ENCODE measurements around the gene CAST.
A peak's percentile ranks its signal among the peaks of the same experiment; 100 is the strongest.

CAST gene

DNA sequence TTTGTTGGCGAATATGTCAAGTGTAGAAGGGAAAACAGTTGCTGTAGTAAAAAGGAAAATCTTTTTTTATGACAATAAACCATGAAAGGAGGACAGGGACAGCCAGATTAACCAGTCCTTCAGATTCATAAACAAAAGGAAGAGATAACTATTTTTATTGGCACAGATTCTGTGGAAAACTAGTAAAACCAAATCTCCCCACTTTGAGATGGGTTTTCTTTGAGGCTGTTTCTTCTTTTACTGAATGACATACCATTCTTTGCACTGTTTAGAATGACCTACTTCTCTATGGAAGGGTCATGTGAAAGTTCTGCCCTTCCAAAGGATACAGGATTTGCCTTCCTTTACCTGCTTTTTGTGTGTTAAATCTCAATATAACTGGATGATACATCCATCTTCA, 13.7 kb downstream of the CAST start:
- no peak for DNase-seq

DNA sequence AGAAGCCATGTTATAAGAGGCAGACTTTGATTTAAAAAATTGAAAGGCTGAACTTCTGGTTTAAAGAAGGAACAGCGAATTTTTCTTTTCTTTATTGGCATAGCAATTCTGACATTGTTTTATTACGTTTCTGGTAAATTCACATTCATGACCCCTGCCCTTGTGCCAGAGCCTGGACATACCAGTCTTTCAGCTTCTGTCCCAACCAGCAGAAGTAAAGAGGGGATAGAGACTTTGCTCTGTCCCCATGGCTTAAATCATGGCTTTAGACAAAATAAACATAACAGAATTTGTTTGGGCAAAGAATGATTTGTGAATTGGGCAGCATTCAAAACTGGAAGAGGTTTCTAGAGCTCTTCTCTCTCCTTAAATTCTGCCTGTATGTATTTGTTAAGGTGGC, 15.3 kb downstream of the CAST start:
- no peak for DNase-seq

DNA sequence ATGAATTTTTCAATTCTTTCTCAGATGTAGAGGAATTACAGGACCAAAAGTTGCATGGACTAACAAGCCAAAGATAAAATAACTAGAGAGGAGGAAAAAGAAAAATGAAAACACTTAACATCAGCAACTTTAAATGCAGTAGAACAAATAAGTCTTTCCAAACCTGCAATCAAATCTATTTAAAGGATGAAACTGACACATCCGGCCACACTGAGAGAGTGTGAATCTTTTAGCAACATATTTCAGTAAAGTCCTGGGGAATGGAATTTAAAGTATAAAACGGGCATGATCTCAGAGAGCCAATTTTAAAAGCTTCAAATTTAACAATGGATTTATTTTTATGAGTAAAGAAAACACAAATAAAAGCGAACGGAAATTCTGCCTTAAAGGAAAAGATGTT, 17.1 kb downstream of the CAST start:
- DNase-seq, result no peak

DNA sequence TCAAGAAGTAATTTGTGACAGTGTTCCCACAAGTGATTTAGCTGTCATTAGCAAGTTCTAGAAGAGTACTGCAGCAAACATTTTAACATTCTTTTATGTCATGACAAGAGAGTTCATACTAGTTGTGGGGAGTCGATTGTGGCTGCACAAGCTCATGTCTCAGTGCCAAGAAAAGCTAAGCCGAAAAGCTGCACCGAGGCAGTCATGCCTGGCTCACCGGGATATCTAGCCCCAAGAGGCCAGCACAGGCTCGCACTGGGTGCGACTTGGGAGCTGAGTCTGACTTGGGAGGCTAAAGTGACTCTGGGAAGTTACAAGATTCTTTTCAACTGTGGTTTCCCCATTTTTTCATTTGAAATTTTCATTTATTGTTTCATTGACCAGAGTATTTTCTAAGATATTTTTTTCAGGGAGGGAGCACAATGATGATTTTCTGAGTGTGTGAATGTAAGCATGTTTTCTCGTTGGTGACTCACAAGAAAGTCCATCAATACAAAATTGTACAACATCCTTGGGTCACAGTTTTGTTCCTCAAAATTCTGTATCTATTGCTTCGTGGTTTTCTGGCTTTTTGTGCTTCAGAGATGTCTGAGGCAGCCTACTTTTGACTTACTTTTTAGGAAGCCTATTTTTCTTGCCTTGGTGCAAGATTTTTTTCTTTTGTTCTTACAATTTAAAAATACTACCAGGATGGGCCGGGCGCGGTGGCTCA, 18.7 kb downstream of the CAST start:
- peak; percentile 78 for DNase-seq

DNA sequence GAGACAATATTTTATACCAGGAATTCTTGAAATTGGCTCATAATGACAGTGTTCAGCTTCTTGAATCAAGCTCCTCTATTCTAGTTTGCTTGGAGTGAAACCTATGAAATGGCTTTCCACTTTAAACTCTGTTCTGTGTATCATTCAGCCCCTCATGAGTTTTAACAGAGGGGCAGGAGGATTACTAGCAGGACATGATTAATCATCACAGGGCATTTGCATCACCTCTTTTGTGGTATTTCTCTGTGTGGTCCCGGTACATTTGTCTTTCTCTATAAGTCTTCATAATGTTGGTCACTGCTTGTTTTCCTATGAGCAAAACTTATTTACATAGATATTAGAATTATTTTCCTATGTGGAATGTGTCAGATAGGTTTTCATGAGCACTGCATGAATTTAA, 21.2 kb downstream of the CAST start:
- DNase-seq, result no peak

DNA sequence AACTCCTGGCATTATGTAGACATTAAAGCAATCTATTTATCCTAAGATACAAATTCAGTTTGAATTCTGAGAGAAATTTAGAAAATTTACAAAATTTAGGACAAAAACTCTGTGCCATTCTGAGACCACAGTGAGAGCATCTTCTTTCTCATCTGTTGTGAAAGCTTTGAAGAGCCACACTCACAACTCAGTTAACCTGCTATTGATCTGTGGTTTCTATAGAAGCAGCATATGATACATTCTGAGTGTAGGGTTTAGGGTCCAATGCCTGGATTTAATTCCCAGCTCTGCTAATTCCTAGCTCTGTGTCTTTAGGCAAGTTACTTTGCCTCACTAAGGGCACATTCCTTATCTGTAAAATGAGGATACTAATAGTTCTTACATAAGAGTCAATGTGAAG, 21.6 kb downstream of the CAST start:
- no peak for DNase-seq

DNA sequence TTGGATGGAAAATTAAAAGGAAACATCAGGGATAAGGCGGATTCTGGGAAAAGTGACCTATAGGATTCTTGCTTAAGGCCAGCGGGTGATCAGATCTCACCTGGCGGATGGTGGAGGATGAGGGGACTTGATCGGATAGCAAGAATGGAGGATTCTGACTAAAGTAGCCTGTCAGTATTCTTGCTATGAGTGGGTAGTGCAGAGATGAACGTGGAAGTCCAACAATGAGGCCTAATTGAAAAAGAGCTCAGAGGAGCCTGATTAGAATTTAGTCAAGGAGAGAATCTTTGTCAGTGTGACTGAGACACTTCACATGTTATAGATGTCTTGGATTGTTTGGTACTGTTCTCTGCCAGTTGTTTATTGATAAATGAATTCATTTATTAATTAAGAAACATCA, 24.9 kb downstream of the CAST start:
- no peak for DNase-seq

DNA sequence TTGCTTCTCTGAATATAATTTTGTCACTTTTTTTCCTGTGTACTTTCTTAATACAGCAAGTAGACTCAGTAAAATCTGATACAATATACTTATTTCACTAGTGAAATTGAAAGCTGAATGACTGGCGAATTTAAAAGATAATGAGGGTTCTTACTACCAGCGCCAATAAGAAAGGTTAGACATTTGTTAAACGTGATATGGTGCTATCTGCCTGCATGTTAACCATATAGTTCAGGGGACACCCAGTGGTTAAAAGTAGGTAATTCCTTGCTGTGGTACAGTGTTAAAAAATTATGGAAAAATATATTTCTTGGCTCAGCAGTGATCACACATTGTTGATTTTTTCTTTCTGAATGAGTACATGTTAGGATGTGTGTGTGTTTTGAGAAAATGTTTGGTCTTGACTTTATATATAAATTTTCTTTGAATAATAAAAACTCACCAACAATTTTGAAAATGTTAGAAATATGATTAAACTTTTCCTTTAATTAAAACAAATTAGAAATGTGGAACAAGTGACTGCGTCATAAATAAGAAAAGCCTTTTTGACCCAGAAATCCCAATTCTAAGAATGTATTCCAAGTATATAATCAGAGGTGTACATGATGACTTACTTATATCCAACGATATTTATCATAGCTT, 25.8 kb downstream of the CAST start:
- peak; percentile 43 for DNase-seq

DNA sequence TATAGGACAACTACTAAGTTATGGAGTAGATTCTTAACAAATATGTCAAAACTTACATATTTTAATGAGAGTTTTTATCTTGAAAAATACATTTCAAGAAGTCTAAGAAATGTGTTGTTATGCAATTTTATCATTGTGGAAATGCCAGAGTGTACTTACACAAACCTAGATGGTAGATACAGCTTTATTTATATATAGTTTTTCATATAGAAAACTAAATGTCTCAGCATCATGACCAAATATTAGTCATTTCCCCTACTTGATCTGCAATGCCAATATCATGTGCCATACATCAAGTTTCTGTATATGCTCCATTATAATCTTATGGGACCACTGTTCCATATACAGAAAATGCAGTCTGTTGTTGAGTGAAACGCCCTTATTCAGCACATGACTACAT, 28.7 kb downstream of the CAST start:
- DNase-seq, result no peak

DNA sequence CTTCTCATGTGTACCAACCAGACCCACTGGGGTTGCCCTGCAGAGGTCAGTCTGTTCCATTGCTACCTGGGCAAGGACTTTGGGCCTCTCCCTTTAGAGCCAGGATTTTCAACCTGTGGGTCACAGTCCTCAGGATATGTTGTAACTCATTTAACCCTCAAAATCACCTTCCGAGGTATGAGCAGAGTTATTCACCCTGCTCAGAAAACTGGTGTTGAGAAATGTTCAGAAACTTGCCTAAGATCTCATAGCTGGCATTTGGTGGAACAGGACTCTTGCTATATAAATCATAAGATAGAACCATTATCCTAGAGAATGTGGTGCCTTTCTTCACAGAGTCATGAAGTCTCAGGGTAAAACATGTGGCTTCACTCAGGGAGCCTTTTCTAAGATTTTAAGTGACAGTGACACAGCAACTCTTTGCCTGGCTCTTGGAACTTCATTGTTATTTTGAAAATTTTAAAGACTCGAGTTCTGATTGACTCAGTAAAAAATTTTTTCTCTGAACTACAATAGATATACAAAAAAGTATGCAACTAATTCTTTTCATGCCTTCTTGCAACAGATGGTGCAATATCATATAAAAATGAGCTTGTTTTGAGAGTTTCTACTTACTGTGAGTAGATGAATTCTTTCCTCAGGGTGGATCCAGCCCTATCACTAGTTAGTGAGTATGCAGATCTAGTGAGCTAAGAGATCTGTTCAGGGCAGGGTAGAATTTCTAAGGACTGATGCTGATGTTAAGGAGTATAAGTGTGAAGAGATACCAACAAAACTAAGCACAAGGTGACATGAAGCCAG, 29.5 kb downstream of the CAST start:
- no peak for DNase-seq

DNA sequence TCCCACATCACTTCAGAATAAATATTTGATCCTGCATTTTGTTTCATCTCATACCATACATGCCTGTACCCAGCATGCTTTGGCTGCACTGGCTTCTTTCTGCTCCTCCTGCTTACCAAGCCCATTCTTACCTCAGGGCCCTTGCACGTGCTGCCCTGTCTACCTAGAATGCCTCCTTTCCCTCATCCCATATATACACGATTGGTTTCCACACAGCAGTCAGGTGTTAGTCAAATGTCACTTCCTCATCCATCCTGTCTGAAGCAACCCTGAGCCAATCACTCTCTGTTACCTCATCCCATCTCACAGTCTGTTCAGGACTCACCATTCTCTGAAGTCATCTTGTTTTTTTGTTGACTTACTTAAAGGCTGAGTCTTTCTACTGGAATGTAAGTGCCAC, 30.3 kb downstream of the CAST start:
- peak; percentile 7 for DNase-seq

DNA sequence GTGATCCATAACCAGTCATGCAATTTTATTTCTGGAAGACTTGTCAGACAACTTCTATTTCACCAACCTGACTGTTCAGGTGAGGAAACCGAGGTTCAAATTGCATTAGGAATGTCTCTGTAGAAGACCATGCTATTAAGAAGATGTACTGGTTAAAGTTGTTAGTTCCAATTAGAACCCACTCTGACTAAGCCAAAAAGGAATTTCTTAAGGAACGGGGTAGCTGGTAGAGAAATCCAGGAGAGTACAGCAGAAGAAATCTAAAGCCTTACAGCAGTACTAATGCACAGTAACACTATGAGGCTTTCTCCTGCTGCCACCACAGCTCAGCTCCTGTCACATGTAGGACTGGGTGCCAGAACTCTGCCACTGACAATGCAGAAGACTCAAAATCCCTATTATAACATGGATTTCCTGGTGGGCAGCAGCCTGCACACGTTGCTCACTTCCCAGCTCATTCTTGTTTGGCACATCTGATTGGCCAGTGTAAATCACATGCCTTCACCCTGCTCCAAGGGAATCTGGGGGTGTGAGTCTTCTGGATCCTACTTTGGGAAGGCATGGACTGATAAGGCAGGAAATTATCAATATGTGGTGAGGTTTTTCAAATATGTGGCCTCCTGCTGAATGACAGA, 37.1 kb downstream of the CAST start:
- no peak for DNase-seq

DNA sequence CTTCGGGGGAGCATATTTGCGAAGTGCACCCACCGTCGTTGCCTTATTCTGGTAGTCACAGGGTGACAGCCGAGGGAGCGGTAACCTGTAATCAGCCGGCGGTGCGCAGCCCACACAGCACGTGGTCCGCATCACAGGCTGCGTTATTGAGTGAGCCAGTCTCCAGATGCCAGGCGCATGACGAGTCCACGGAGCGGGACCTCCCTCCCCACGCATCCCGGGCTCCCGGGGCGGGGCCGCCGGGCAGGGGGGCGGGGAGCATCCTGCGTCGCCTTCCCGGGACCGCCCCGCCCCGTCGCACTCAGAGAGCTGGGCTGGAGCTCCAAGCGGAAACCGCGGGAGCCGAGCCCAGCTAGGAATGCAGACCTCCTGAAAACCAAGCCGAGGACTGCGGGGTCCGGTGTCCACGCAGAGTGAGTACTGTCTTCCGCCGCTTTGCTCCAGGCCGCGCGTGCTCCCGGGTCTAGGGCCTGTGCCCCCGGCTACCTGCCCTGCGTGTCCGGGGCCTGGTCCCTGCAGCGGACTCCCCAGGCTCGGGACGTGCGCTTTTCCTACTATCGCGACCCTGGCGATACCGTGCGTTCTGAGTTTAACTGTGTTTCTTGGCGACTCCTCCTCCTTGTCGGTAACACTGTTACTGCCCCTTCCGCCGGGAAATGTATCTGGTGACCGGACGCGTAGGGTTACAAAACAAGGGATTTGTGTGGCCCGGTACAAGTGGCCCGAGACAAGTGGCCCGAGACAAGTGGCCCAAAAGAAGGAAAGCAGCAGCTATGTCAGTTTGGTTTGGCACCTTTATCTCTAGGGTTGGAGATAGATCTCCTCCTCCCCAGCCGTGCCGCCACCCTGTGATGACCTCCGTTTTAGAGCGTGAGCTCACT, 40.6 kb downstream of the CAST start:
- peak; percentile 70 for DNase-seq

DNA sequence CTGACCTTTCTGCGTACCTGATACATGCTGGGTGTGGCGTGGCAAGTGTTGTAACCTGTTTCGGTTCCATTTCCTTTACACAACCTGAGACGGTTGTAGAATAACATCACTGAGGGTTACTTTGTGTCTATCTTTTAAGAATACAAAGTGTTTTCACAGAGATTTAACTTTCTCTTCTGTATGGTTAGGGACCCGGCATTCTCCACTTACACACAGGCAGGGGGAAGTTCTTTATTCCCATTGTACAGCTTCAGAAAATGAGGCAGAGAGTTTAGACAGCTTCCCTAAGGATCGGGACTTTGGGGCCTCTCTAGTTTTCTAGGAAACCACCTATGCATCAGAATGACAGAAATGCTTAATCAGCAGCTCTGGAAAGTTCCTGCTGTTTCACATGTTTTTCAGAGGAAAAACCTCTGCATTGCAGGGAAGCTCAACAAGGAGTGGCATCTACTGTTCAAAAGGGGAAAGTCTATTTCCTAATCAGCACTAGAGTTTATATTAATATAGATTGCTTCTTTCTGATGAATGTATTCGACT, 41.3 kb downstream of the CAST start:
- DNase-seq, result no peak

DNA sequence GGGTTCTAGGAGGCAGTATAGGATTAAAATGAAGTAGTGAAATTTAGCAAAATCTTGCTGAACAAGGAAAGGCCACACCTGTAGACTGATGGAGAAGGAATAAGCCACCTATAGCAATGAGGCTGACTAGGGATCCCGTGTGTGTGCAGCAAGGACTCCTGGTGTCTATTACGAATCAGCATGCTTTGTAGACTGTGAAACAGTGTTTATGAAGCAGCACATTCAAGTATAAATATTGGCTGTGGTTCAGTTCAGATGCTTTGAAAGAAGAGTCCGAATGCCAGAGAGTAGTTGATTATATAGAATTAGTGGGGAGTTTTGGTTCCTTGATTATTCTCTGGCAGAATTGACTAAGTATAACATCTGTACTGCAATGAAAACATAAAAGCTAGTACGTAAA, 41.8 kb downstream of the CAST start:
- no peak for DNase-seq

DNA sequence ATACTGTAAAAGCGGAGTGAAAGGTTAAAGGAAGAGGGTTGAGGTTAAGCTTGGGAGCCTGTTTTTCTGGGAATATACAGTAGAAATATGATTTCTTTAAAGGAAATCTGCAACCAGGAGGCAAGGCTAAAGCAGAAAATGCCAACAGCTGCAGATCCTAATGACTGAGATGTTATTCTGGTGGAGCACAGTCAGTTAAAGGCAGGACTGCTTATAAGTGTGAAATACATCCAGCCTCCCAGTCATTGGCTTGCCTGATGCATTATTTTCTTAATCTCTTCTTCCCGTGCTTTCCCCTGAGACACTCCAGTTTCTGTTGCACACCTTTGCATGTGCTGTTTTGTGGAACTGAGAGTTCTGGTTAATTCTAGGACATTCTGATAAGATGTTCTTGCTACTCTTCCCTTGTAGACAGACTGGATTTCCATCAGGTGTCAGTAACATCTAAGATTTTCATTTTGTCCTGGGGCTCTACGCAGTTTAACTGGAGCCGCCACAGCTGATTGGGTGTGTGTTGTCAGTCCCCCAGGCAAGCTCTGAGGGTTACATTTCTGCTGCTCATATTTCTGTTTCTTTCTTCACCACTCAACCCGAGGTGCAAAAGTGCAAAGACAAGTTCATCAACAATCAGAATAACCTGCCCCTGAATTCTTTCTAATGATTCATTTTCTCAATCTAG, 44.4 kb downstream of the CAST start:
- DNase-seq, result no peak

DNA sequence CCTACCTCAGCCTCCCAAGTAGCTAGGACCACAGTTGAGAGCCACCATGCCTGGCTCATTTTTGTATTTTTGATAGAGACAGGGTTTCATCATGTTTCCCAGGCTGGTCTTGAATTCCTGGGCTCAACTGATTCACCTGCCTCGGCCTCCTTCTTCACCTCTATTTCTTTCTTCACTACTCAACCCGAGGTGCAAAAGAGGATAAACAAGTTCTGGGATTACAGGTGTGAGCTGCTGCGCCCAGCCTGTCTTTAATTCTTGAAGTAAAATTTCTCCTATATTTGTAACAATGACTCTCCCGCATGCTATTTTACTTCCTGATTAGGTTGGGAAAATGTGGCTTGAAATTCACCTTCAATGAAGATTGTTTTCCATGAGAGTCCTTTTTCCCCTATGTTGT, 46.4 kb downstream of the CAST start:
- no peak for DNase-seq

DNA sequence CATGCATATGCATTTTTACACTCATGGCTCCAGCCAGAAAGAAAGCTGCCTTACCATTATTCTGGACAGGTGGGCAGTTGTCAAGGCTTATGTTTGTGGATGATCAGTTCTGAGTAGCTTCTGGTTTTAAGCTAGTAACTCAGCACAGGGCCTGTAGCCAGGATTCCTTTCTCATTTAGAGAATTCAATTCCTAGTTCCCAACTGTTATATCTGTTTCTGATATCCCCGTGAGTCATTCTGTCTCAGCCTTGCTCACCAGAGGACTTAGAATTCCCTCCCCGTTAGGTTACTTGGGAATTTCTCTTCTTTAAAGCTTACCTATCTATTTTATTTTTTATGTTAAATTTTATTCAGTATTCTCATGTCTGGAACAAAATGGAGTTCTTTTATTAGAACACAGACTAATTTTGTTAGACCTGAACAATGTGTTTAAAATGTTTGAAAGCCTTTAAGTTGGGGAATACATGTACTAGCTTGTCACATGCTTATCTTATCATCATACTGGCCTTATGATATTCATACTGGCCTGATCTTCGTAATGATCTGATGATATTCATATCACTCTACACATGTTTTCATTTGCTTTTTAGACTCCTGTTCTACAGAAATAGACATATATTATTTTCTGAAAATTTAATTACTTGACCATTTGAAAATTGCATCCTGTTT, 47.1 kb downstream of the CAST start:
- DNase-seq, result no peak

DNA sequence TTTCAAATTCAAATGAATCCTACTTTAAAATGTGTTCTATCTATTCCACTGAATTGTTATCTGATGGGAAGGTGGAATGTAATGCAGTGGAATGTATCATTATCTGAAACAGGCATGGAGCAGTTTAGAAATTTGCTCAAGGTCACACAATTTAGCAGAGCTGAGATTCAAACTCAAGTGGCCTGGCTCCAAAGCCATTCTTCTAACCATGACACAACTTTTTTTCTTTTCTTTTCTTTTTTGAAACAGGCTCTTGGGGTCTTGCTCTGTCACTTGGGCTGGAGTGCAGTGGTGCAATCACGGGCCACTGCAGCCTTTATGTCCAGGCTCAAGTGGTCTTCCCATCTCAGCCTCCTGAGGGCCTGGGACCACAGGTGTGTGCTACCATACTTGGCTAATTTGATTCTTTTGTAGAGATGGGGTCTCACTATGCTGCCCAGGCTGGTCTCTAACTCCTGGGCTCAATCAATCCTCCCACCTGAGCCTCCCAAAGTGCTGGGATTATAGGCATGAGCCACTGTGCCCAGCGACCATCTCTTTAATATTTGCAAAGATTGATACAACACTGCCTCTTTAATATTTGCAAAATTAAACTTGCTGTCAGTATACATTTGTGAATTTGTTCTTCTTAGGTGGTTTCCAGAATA, 50.0 kb downstream of the CAST start:
- no peak for DNase-seq

DNA sequence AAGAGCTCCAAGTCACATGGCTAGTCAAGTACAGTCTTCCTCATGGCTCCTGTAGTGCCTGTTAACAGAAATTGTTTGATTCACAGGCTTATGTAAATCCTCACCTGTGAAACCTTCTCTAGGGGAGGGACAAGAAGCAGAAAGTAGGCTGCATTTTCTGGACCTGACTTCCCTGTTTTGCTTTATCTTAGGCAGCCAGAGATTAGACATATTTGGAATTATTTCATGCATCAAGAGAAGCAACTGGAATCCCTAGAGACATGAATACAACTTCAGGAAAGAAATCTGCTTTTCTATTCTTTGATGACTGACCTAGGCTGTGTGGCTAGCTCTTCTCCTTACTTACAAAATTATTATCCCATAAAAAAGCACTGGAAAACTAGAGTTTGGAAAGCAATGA, 52.3 kb downstream of the CAST start:
- DNase-seq, result no peak
